ENCODE results near the gene KIT. TPM values are rescaled to one million over a fixed set of nuclear protein-coding genes. Genes with fewer than 3 reads are reported as not detected.

The KIT gene
- total RNA-seq, 1 experiment from 2014 or later: not detected

- DNase-seq (ENCODE audit: low read depth): no peak
Observed at GRCh38 chr4:54700986-54701385, 43.2 kb downstream of the KIT start.

GRCh38 chr4:54703182-54703581 lies 45.4 kb downstream of the KIT start:
- DNase-seq (ENCODE audit: low read depth): no peak

GRCh38 chr4:54707406-54707805 lies 49.6 kb downstream of the KIT start:
- DNase-seq (ENCODE audit: low read depth): no peak

- DNase-seq (ENCODE audit: low read depth): no peak
Observed at GRCh38 chr4:54708339-54709279, 50.9 kb downstream of the KIT start.

- DNase-seq (ENCODE audit: low read depth): peak; percentile 47
Observed at GRCh38 chr4:54709400-54709799, 51.6 kb downstream of the KIT start.

GRCh38 chr4:54712206-54712605 lies 54.4 kb downstream of the KIT start:
- DNase-seq (ENCODE audit: low read depth): no peak

- DNase-seq (ENCODE audit: low read depth): no peak
Observed at GRCh38 chr4:54714631-54715030, 56.9 kb downstream of the KIT start.

GRCh38 chr4:54716478-54717065 lies 58.8 kb downstream of the KIT start:
- no peak for DNase-seq (ENCODE audit: low read depth)

GRCh38 chr4:54717694-54718093 lies 59.9 kb downstream of the KIT start:
- DNase-seq (ENCODE audit: low read depth): no peak

- DNase-seq (ENCODE audit: low read depth): no peak
Observed at GRCh38 chr4:54719378-54719777, 61.6 kb downstream of the KIT start.

GRCh38 chr4:54723220-54723619 lies 65.5 kb downstream of the KIT start:
- DNase-seq (ENCODE audit: low read depth): no peak

- DNase-seq (ENCODE audit: low read depth): no peak
Observed at GRCh38 chr4:54723820-54724219, 66.1 kb downstream of the KIT start.

GRCh38 chr4:54726907-54727306 lies 69.2 kb downstream of the KIT start:
- no peak for DNase-seq (ENCODE audit: low read depth)

- DNase-seq (ENCODE audit: low read depth): no peak
Observed at GRCh38 chr4:54727346-54727745, 69.6 kb downstream of the KIT start.

GRCh38 chr4:54728368-54728767 lies 70.6 kb downstream of the KIT start:
- DNase-seq (ENCODE audit: low read depth): no peak

GRCh38 chr4:54729256-54729655 lies 71.5 kb downstream of the KIT start:
- no peak for DNase-seq (ENCODE audit: low read depth)

GRCh38 chr4:54730581-54730980 lies 72.8 kb downstream of the KIT start:
- DNase-seq (ENCODE audit: low read depth): no peak

- DNase-seq (ENCODE audit: low read depth): no peak
Observed at GRCh38 chr4:54731552-54731951, 73.8 kb downstream of the KIT start.

GRCh38 chr4:54731976-54732375 lies 74.2 kb downstream of the KIT start:
- no peak for DNase-seq (ENCODE audit: low read depth)

GRCh38 chr4:54737421-54737820 lies 79.7 kb downstream of the KIT start:
- no peak for DNase-seq (ENCODE audit: low read depth)

- no peak for DNase-seq (ENCODE audit: low read depth)
Observed at GRCh38 chr4:54741202-54741601, 83.4 kb downstream of the KIT start.

- no peak for DNase-seq (ENCODE audit: low read depth)
Observed at GRCh38 chr4:54742636-54743399, 85.1 kb downstream of the KIT start.
